Fibroblast of the aortic adventitia (primary cell): ENCODE data around the gene SLC13A5. TPM values are rescaled to one million over a fixed set of nuclear protein-coding genes. Genes with fewer than 3 reads are reported as not detected.
"Not testable (repeated sequence)": the region's sequence is repeated elsewhere in the genome, so short reads cannot be mapped to it uniquely, and the experiment has no call there.

Experiments
- DNase-seq: peaks from one replicate; pipeline ENCODE4 v3.0.0-alpha.2; 2010; ENCODE audit warnings: low read depth
- H3K4me3 ChIP-seq: 2 replicates; pipeline ENCODE4 v1.5.1; 2011; ENCODE audit warnings: low read depth, mild to moderate bottlenecking, control low read depth, low read length, moderate library complexity
- total RNA-seq: library from RNA; depleted of rRNA; stranded (reverse); fragments of >200 nt; gene quantifications from 2 replicates; pipeline ENCODE4 v1.2.3, GENCODE V29; 2012; ENCODE audit warnings: low replicate concordance
- TF ChIP-seq, protein P1 (sequence below): IDR thresholded peaks from 2 replicates; pipeline ENCODE4 v1.5.1; 2011; ENCODE audit warnings: mild to moderate bottlenecking, low read length, control low read depth, inconsistent platforms; ENCODE audit not compliant: insufficient read depth

The SLC13A5 gene
- total RNA-seq, 1 donor: not detected

DNA sequence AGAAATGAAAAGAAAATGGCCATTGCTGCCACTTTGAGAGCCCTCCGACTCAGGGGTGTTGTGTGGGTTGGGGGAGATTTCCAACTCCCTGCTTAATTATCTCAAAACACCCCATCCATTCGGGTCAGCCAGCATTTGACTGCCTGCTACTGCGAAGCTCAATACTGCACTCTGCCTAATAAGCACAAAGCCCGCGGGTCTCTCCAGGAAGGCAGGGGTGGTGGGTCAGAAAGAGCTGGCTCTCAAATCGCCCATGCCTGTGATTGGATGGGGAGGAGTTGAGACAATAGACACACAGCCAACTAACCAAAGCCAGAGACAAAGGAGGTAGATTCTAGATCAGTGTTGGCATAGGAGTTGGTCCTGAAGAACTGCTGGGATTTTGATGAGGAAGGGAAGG lies 40.4 kb upstream of the SLC13A5 start:
- no peak for DNase-seq
- H3K4me3 ChIP-seq: no peak overlapping the region
- TF ChIP-seq, protein P1, sequence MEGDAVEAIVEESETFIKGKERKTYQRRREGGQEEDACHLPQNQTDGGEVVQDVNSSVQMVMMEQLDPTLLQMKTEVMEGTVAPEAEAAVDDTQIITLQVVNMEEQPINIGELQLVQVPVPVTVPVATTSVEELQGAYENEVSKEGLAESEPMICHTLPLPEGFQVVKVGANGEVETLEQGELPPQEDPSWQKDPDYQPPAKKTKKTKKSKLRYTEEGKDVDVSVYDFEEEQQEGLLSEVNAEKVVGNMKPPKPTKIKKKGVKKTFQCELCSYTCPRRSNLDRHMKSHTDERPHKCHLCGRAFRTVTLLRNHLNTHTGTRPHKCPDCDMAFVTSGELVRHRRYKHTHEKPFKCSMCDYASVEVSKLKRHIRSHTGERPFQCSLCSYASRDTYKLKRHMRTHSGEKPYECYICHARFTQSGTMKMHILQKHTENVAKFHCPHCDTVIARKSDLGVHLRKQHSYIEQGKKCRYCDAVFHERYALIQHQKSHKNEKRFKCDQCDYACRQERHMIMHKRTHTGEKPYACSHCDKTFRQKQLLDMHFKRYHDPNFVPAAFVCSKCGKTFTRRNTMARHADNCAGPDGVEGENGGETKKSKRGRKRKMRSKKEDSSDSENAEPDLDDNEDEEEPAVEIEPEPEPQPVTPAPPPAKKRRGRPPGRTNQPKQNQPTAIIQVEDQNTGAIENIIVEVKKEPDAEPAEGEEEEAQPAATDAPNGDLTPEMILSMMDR: no peak

DNA sequence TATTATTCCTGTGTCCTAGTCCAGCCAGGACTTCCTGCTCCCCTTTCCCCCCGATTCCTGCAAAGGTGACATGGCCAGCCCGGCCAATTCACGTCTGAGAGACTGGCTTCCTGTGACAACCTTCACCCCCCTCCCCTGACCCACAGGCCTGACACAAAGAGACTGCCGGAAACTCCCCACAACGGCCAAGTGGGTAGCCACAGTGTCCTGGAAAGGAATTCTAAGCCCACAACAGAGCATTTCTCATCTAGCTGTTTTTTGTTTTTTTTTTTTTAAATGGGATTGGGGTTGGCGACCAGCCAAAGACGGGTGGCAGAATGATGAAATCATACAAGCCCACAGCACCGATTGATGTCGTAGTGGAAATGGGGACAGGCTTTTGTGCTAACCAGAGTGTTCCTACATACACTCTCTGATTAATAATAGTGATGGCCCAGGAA lies 39.9 kb upstream of the SLC13A5 start:
- H3K4me3 ChIP-seq: no peak overlapping the region
- peak; percentile 78 for DNase-seq
- TF ChIP-seq, protein P1: no peak

DNA sequence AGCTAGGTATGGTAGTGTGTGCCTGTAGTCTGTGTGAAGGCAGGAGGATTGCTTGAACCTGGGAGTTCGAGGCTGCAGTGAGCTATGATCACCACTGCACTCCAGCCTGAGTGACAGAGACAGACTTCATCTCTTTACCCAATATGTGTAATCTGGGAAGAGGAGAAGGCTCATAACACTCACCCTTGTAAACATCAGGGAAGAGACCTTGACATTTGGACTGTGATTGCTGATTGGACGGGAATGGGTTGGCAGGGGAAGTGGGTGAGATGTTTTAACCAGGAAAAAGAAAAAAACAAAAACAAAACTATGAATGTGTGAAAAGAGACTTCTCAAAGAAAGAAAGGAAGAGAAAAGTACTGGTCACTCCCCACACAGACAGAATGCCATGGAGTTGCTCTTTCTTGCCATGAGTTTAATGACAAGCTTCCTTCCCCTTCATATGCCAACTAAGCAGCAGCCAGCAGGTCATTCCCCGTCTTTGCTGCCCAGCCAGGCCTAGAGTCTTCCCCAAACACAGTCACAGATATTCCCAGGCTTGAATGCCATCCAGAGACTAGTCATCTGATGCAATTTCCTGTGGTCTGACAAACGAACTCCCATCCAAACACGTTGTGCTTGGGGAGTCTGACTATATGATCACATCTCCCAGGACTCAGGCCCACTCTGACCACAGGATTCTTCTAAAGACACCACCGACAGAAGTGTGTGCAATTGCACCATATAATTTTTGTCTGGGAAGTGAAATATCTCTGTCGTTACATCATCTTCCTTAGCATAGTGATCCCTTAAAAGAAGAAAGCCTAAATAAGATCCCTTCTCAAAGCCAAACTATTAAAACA lies 39.1 kb upstream of the SLC13A5 start:
- TF ChIP-seq, protein P1: no peak
- H3K4me3 ChIP-seq: no peak overlapping the region
- DNase-seq: peak; percentile 100

DNA sequence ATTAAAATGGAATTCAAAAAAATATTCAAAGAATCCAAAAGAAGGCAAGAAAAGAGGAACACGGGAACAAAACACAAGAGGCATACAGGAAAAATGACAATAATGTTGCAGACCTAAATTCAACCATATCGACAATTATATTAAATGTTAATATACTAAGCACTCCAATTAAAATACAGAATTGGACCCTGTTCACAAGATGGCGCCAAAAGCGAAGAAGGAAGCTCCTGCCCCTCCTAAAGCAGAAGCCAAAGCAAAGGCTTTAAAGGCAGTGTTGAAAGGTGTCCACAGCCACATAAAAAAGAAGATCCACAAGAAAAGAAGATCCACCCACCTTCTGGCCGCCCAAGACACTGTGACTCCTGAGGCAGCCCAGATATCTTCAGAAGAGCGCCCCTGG lies 36.4 kb upstream of the SLC13A5 start:
- peak; percentile 16 for DNase-seq
- TF ChIP-seq, protein P1: no peak
- no peak overlapping the region for H3K4me3 ChIP-seq

DNA sequence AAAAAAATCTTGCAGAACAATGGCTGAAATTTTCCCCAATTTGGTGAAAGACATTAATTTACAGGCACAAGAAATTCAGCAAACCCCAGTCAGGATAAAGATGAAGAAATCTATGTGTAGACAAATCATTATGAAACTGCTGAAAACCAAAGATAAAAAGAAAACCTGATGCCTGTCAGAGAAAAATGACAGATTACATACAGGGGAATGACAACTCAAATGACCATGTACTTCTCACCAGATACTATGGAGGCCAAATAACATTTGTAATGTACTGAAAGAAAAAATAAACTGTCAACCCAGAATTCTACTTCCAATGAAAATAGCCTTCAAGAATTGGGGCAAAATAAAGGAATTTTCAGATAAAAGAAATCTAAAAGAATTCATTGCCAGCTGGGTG lies 35.4 kb upstream of the SLC13A5 start:
- no peak for DNase-seq
- TF ChIP-seq, protein P1: no peak
- H3K4me3 ChIP-seq: no peak overlapping the region

DNA sequence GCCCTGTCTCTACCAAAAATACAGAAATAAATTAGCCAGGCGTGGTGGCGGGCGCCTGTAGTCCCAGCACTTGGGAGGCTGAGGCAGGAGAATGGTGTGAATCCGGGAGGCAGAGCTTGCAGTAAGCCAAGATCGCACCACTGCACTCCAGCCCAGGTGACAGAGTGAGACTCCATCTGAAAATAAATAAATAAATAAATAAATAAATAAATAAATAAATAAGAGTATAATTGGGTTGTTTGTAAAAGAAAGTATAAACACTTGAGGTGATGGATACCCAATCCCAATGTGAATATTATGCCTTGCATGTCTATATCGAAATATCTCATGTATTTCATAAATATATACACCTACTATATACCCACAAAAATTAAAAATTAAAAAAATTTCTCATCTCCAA lies 33.5 kb upstream of the SLC13A5 start:
- not testable (repeated sequence) for H3K4me3 ChIP-seq, DNase-seq

DNA sequence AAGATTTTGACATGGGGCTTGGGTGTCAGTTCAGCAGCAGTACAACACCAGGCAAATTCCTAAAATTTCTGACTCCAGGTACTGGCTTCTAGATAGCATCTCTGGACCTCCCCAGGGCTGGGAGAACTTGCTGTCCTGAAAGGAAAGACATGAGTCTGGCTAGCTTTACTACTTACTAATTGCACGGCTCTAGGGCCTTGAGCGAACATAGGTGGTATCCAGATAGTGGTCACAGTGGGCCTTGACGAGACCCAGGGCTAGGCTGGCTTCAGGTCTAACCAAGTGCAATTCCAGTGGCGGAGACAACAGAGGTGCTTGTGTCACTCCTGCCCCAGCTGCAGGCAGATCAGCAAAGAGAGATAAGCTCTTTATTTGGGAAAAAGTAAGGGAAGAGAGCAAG lies 16.4 kb upstream of the SLC13A5 start:
- DNase-seq: no peak
- H3K4me3 ChIP-seq: no peak overlapping the region
- TF ChIP-seq, protein P1: no peak
